ENCODE data around the gene DCST2.

DCST2 gene

GRCh38 chr1:155048449-155049334 is 15.1 kb upstream of the DCST2 start:
- ATAC-seq: no peak

- ATAC-seq: peak; percentile 86 to 88
These were observed 11.5 kb upstream of the DCST2 start for GRCh38 chr1:155044812-155045657.

DNA sequence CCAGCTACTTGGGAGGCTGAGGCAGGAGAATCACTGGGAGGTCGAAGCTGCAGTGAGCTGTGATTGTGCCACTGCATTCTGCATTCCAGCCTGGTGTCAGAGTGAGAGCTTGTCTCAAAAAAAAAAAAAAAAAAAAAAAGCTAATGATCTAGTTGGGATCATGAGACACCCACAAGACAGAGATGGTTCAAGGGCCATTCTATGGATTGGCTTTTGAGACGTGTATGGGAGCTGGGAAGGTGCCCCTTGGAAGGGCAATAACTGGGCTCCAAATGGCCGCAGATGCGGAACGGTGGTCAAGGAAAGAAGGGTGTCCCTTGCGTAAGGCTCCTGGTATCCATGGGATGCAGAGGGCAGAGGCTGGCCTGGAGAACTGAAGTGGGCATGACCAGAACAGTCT is 10.8 kb upstream of the DCST2 start:
- ATAC-seq: no peak

DNA sequence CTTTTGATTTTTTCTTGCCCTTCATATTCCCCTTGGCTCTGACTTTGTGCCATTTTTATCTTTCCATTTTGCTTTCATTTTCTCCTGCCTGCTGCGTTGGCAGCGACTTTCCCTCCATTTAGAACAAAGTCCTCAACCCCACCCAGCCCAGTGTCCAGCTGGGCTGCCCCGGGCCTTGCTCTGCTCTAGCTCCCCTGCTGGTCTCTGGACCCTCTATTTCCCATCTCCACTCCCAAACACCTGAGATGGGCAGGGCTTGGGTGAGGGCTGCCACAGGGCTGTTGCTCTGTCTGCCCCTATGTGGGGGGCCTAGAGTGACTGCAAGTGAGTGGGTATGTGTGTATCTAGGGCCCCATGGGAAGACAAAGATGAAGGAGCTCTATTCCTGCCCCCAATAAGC is 10.2 kb upstream of the DCST2 start:
- no peak for ATAC-seq

DNA sequence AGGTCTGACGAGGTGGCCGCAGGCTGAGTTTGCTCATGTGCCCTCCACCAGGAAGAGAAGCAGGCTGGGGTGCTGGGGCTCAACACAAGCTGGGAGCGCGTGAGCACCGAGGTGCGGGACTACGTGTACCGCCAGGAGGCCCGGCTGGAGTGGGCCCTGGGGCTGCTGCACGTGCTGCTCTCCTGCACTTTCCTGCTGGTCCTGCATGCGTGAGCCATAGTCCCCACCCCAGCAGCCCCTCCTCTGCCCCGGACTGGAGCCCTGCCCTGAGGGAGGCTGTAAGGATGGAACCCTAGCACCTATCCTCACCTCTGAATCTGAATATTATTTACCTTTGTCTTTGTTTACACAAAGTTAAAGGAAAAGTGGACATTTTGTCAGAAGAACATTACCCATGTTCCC is 9.7 kb upstream of the DCST2 start:
- no peak for ATAC-seq

DNA sequence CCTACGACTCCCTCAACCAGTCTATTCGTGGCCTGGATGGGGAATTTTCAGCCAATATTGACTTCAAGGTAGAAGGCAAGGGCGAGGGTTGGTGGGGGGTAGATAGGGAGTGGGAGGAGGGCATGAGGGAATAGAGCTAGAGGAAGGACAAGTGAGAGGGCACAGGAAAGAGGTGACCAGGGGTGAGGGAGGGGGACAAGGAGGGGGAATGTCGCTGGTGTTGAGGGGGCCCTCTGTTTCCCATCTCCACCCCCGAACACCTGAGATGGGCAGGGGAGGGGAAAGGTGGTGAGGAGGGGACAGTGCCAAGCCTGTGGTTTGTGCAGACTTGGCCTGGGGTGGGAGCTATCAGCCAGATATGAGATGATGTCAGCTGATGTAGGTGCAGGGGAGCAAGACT is 9.2 kb upstream of the DCST2 start:
- ATAC-seq: no peak

DNA sequence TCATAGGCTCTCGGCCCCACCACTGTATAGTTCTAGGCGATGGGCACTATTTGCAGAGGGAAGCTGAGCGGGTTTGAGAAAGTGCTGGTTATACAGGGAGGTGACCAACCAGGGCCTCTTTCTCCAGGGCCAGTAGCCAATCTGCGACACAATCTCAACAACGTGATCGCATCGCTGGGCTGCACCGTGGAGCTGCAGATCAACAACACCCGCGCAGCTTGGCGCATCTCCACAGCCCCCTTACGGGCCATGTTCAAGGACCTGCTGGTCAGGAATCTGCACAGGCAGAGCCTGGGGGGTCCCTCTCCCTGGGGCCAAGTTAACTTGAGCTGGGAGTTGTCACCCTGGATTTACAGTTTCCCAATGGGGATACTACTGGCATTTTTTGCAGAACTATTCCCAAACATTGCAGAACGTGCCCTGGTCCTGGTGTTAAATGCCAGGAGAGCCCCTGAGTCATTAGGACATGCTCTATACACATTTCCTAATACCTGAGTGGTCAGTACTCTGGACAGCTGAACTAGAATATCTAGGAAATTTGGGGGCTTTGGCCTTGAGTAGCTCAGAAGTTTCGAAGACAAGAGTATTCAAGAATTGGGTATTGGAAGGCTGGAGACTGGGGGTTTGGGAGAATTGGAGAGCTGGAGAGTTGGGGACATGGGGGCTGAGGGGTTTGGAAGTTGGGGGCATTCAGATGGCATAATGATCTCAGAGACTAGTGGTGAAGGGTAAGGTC is 6.9 kb upstream of the DCST2 start:
- ATAC-seq: no peak

- ATAC-seq: no peak
These were observed 5.7 kb upstream of the DCST2 start for GRCh38 chr1:155039308-155039669.

DNA sequence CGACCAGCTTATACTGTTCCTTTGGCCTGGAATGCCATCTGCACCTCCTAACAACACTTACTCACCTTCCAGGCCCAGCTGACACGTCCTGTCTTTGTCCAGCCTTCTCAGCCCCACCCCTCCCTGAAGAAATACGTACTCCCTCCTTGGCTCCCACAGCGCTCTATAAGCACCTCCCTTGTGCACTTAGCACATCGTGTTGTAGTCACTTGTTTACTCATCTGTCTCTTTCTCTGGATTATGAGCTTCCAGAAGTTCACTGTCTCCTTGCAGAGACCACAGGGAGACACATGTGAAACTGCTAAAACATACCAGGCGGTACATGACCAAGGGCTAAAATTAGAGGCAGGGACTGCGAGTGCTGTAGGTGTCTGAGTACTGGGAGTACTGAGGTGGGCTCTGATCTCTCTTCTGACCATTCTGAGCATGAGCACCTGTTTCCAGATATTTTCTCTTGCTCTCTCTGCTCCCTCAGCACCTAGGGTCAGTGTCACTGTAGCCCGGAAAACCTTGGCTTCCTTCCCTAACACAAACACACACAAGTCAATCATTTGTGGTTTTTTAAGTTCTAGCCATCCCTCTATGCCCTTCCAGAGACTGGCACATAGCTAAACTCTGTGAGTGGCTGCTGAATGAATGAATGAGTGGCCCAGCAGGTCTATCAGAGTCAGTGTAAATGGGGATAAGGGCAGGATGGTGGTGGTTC is 5.2 kb upstream of the DCST2 start:
- ATAC-seq: no peak

DNA sequence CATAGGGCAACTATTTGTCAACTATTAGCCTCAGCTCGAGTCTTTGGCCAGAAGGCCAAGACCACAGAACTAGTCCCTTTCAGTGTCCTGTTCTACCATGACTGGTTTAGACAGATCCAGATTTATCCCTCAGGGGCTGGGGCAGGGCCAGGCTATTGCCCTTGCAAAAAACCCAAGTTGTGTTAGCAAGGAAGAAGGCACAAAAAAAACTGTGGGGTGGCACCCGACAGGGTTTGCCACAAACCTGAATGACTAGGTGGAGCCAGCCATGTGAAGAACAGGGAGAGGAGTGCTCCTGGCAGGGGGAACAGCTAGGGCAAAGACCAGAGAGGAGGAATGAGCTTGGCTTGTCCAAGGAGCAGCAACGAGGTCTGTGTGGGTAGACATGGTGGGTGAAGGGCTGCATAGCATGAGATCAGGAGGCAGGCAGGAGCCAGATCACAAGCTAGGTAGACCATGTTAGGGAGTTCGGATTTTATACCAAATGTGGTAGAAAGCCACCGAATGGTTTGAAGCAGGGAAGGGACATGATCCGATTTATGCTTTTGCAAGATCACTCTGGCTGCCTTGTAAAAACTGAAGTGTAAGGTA is 4.4 kb upstream of the DCST2 start:
- ATAC-seq: no peak

GRCh38 chr1:155037043-155037442 is 3.5 kb upstream of the DCST2 start:
- ATAC-seq: no peak

GRCh38 chr1:155035936-155036335 is 2.4 kb upstream of the DCST2 start:
- no peak for ATAC-seq

- ATAC-seq: no peak
These were observed 982 bp upstream of the DCST2 start for GRCh38 chr1:155034318-155035208.

DNA sequence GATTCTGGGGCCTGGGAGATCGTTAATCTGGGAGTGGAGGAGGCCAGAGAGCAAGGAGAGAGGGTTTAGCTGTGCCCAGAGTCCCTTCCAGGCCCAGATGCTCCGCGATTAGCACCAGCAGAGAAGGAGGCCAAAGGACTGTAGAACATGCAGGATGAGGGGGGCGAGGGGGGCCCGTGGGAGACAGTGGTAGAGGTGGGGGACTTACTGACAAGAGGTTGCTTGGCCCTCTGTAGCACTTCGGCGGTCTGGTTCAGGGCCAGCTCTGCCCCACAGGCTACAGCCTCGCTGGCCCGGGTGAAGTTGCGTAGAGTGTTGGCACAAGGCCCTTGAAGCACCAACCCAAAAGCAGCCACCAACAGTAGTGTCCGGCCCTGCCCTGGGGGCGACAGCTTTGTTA is 695 bp downstream of the DCST2 start:
- ATAC-seq: no peak

- ATAC-seq: no peak
These were observed 2.7 kb downstream of the DCST2 start for GRCh38 chr1:155030899-155031298.

GRCh38 chr1:155030243-155030795 is 3.3 kb downstream of the DCST2 start:
- no peak for ATAC-seq

- no peak for ATAC-seq
These were observed 3.9 kb downstream of the DCST2 start for GRCh38 chr1:155029513-155030242.

- ATAC-seq: no peak
These were observed 7.0 kb downstream of the DCST2 start for GRCh38 chr1:155026588-155026987.

- no peak for ATAC-seq
These were observed 7.4 kb downstream of the DCST2 start for GRCh38 chr1:155026154-155026553.

GRCh38 chr1:155024315-155024714 is 9.3 kb downstream of the DCST2 start:
- ATAC-seq: no peak
